ENCODE results near the gene GATB. TPM values are rescaled to one million over a fixed set of nuclear protein-coding genes. Genes with fewer than 3 reads are reported as not detected.

The GATB gene
- total and polyA plus RNA-seq, 2 donors (not counting 3 experiments of a cell fraction or from before 2014, with no cell fraction given) = 14.4 to 17.7 TPM

- H3K9me3 ChIP-seq (replicated peaks; ENCODE audit: control insufficient read depth, insufficient read depth, low read length) = no peaks in the 10 kb centered on the region
- DNase-seq (ENCODE audit: low read depth, low spot score) = peak; percentile 54
- H3K4me3 ChIP-seq (replicated peaks in 1 of 3; ENCODE audit: insufficient read depth in 1 of 3, low read depth in 1 of 3, low read length in 3 of 3) = peak overlapping the region in 2 of 3 experiments; percentile 15 to 49
- dilution Hi-C loops (cut with MboI; ENCODE audit: extremely low pct_ligation_motif_present, low sequenced_read_pairs) = no loop called here
- BruUV-seq (replicated peaks) = no TSS peak
- no peaks in the 10 kb centered on the region for H4K20me1 ChIP-seq (replicated peaks; ENCODE audit: control insufficient read depth, extremely low read depth, insufficient read depth, low read length)
- no peak for TF ChIP-seq POLR2AphosphoS5 (IDR thresholded peaks at IDR 0.05; ENCODE audit: insufficient read depth, low read depth, low read length)
- TF ChIP-seq MYC (IDR thresholded peaks at IDR 0.05; ENCODE audit: low read depth, low read length) = no peak
- TF ChIP-seq FOS (IDR thresholded peaks at IDR 0.05; ENCODE audit: borderline replicate concordance, insufficient read depth, low read length) = no peak
- TF ChIP-seq EZH2 (IDR thresholded peaks at IDR 0.05; ENCODE audit: borderline replicate concordance, low read depth, low read length, severe bottlenecking) = no peak
- TF ChIP-seq, protein P1, sequence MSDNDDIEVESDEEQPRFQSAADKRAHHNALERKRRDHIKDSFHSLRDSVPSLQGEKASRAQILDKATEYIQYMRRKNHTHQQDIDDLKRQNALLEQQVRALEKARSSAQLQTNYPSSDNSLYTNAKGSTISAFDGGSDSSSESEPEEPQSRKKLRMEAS (IDR thresholded peaks at IDR 0.05; ENCODE audit: insufficient read depth, insufficient read length) = no peak
- TF ChIP-seq GATA2 (IDR thresholded peaks at IDR 0.05; ENCODE audit: insufficient read depth, insufficient read length, low read depth, low read length) = no peak
- no peak for TF ChIP-seq JUN (IDR thresholded peaks at IDR 0.05; ENCODE audit: borderline replicate concordance, insufficient read depth, insufficient read length, low read depth)
- no peak for TF ChIP-seq POLR2A (IDR thresholded peaks at IDR 0.05; ENCODE audit: low read depth, low read length)
- TF ChIP-seq CTCF (IDR thresholded peaks at IDR 0.05; ENCODE audit: extremely low read depth in 1 of 2, insufficient read depth in 1 of 2, low read depth in 1 of 2, low read length in 2 of 2) = no peak
- peak overlapping the region; percentile 70 for H3K4me2 ChIP-seq (ENCODE audit: insufficient read depth, low read length)
- peak; percentile 24 for FAIRE-seq
- H3K4me1 ChIP-seq (ENCODE audit: control insufficient read depth, extremely low read depth, insufficient read depth, low read length) = peaks cover 6% of the 10 kb centered on the region
- no peaks in the 10 kb centered on the region for H3K27me3 ChIP-seq (ENCODE audit: control insufficient read depth in 2 of 2, insufficient read depth in 2 of 2, low read length in 2 of 2)
- CTCF ChIA-PET = interaction anchor here (1.4 kb wide), 1 partner anchor 22 kb away, joined by 3 read pairs; no protein-coding TSS in a partner anchor
- POLR2A ChIA-PET = no interaction called here
- intact Hi-C loops (cut with micrococcal nuclease) = loop anchor here (1.0 kb wide), 1 partner anchor 16 kb away; no protein-coding TSS in a partner anchor
- H3K79me2 ChIP-seq (ENCODE audit: control insufficient read depth, insufficient read depth, low read length) = no peaks in the 10 kb centered on the region
- no peaks in the 10 kb centered on the region for H3K36me3 ChIP-seq (ENCODE audit: control insufficient read depth in 2 of 2, extremely low read depth in 1 of 2, insufficient read depth in 2 of 2, low read length in 2 of 2)
- H3K27ac ChIP-seq (ENCODE audit: insufficient read depth, low read depth, low read length) = no peak overlapping the region
- H3K9me1 ChIP-seq (replicated peaks; ENCODE audit: control insufficient read depth, extremely low read depth, insufficient read depth, low read length) = no peaks in the 10 kb centered on the region
- no peak overlapping the region for H3K9ac ChIP-seq (replicated peaks; ENCODE audit: extremely low read depth, insufficient read depth, low read length)
- H2AFZ ChIP-seq (ENCODE audit: low read depth, low read length) = peak overlapping the region; percentile 70
Measured at GRCh38 chr4:151674804-151675391, 85.9 kb downstream of the GATB start.
